HG03039 (cell line): ENCODE data around the gene DPP10.

Experiments
- ATAC-seq: cut with Tn5 transposase; IDR thresholded peaks from one replicate; pipeline ENCODE4 v1.9.1; 2021; ENCODE audit warnings: mild to moderate bottlenecking, moderate library complexity; ENCODE audit not compliant: unreplicated experiment

The DPP10 gene

DNA sequence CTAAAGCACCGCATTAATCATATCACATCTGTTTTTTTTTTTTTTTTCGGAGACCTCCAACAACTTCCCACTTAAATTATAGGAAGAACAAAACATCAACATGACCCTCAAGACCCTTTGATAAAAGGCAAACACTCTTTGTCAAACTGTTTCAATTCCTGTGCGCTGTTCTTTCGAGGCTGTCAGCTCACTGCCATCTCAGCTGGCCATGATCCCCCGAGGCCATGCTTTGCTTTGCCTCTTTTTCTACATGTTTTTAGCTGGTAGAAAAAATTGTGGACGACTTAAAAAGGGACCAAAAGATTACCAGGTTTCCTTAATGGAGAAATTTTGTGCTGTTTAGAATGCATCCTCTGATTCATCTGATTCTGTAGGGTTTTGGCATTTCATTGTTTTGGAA, 138.2 kb downstream of the DPP10 start:
- ATAC-seq = no peak

DNA sequence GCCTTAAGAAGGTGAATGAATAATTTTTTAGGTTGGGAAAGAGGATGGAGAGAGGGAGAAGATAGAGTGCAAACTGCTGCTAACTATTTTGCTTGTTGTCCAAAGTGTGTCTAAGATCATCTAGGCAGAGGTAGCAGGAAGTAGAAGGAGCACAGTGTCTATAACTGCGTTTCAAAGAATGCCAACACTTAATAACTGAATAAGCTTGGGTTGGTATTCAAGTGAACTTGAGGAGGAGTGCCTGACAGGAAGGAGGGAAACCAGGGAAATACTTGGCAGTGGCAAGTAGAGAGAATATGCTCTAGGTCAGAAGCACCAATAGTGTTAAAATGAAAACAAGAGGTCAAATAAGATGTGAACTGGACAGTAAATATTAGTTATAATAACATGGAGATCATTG, 155.9 kb downstream of the DPP10 start:
- no peak for ATAC-seq

DNA sequence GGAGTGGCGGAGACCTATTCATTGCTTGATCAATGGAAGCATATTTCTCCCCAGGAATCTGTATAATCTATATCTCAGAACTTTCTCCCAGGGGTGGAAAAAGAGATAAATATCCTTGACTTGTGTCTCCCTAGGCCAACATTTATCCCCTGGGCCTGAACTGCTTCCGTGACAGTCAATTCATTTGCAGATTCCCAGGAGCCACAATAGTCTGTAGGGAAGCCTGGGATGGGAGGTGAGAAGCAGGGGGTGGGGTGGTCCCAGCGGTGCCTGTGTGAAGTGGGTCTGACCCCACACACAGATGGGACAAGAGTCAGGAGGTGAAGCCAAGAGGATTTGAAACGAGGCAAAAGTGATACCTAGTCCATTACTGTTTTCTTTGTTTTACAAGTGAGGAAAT, 166.8 kb downstream of the DPP10 start:
- ATAC-seq = no peak

DNA sequence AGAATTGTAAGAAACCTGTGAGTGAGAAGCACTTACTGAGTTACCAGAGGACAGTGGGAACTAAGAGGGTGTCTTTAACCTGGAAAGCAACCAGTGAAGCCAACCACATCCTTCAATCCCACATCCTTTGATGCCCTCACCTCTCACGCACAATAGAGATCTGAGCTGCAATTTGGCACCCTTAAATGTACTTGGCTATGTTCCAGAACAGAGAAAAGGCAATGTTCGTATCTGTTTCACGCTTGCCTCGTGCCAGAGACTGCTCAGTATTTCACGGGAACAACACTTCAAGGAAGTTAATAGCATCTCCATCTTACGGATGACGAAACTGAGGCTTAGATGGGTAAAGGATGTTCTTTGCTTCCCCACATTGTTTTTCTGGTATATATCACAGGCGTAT, 167.4 kb downstream of the DPP10 start:
- ATAC-seq = no peak

DNA sequence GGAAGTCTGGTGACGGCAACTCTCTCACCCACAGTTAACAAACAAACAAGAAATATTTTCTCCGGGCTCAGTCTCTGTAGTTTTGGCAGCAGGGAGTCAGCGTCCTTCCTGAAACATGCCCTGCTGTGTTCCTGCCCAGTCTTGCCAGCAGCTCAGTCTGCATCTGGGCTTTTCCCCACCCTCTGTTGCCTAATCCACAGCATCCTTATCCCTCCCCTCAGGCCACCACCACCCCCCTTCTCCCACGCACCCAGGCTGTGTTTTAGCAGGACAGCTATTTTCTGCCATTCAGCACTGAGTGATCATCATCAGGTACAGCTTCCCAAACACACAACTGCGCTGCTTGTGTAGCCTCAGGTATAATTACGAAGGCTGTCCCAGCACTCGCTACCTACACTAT, 168.2 kb downstream of the DPP10 start:
- ATAC-seq = no peak

DNA sequence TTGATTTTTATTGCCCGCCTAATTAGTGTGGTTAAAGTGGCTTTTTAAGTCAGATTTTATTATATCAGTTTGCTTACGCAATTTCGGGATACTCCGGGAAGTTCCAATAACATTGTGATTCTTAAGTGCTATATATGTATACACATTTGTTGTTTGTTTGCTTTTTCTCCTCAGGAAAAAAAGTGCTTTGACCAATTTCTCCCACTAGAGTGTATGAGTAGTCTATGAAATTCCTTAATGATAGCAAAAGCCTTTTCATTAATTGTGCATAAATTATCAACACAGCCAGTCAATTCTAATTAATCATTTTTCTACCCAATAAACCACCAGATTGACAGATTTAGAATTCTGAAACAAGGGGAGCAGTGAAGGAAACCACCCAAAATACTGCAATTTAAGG, 172.2 kb downstream of the DPP10 start:
- no peak for ATAC-seq

DNA sequence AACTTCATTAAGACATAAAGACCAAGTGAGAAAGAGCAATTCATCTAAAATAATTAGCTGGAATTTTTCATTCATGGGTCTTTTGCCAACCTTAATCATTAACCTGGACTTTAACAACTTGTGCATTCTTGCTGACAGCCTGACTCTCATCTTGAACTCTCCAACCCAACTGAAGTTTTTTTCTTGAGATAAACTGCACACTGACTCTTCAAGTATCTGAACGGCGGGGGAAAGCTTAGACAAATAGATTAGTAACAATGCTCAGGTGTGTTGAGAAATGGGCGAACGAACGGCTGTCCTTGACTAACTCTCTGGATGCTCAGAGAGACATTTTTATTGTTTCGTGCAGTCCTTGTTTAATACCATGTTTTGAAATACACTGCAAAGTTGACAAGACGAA, 186.0 kb downstream of the DPP10 start:
- no peak for ATAC-seq

DNA sequence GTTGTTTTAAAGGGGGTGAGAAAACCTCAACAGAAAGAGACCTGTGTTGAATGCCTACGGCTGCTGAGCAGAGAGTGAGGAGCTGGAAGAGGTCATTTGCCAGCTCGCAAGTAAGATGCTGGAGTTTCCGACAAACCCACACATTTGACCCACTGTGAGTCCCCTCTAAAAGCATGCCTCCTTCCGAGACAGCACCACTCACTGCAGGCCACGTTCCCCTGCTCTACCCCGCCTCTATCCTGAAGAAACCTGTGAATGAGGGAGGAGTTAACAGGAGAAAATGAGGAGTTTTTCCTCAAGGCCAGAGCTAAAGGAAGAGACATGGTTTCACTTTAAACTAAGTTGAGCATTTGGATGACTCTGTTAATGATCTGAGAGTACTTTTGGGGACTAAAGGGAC, 188.7 kb downstream of the DPP10 start:
- no peak for ATAC-seq

DNA sequence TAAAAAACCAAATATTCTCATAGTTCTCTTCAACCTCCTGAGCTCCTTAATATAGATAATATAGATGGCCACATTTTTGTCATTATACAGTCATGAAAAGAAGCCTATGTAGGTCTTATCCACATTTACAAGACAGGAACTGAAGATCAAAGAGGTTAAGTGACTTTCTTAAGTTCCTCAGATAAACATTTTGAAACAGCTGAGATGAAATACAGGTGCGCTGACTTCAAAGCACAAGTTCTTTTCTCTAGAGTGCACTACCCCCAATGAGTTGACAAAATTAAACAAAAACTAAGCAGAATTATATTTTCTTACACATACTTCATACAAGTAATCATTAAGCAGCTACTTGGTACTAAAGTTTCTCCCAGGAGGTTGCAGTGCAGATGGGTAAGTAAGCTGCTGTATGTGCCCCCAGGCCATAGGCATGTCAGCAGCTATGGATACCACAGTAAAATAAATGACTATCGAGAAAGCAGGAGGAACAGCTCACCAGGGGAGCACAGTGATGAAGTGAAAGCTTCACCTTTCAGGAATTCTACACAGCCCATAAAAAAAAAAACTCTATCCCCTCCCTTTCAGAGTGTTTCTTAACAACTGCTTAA, 199.8 kb downstream of the DPP10 start:
- ATAC-seq = no peak

DNA sequence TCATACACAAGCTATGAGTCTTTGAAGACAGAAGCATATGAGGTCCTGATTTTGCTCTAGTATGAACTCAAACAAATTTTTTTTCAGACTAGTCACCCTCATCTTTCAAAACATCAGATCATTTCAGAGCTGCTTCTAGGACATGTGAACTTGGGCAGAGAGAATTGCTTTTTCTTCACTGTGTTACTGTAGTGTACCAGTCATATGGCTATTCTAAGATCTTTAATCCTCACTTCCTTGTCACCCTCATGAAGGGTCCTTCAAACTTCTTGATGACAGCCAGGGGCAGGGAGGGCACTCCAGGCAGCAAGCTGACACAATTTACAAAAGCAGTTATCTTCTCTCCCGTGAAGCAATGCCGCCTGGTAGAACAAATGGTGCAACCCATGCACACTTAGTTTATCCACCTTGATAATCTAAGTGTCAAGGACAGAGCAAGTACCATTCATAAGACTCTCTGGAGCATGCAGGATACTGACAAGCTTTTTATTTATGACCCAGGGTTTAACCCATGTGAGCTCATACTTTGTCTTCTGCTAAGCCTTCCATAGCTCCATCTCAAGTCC, 200.6 kb downstream of the DPP10 start:
- no peak for ATAC-seq

DNA sequence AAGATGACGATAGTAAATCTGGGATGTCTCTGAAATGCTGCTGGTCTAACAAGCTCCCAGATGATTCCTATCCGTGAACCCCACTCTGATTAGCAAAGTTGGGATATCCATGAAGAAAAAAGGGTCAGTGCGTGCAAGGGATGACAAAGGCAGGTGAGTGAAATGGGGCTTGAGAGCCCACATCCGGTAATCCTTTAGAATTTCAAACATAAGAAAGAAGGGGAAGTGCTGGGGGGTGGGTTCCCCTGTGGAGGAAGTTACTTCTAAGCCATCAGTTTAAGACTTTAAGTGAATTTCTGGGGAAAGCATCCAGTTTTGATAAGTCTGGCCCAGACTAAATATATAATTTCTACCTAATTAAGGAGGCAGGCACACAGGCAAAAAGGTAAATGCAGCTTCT, 209.5 kb downstream of the DPP10 start:
- no peak for ATAC-seq

DNA sequence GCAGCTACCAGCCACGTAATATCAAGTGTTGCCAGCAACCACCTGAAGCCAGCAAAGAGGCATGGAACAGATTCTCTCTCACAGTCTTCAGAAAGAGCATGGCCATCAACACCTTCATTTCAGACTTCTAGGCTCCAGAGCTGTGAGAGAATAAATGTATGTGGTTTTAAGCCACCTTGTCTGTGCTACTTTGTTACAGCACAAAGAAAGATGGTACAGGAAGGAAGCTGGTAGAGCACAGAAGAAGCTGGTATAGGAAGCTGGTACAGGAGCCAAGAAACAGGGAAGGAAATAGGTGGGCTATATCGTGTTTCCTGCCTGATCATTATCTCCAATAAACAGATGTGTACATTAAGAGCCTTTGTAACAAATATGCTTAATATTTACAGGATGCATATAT, 217.4 kb downstream of the DPP10 start:
- no peak for ATAC-seq

DNA sequence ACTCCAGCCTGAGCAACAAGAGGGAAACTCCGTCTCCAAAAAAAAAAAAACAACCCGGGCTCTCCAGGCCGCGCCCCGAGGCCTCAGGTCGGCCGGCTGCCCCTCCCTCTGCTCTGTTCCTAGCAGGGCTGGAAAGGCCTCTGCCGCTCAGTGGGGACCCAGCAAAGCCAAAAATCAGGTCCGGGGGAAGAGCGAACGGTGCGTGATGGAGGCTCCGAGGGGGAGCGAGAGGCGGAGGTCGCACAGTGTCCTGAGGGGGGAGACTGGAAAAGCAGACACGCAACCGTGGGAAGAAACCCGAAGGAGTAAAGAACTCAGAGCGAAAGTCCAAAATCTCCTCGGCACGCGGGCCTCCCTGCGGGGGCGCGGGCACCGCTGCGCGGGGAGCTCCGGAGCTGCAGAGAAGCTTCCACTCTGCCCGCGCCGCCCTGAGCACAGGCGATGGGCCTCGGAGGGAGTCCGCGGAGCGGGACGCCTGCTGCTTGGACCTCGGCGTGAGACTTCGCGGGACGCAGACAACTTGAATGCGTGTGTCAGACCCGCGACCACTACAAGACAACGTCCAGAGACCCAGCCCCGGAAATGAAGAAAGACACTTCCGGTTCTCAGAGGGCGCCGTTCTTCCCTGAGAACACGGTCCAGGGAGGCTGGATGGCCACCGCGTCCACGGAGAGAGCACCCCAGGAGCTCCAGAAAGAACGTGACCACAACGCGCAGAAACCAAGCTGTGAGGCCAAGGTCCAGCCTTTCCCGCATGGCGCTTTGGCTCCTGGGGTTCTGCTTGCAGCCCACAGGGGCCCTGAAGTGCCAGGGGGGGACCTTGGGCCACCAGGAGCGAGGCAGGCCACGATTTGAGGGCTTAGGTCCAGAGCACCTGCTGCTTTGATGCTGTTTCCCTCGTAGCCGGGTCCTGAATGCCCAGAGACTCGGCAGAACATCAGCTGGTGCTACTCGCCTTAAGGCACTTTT, 219.8 kb downstream of the DPP10 start:
- ATAC-seq = no peak

DNA sequence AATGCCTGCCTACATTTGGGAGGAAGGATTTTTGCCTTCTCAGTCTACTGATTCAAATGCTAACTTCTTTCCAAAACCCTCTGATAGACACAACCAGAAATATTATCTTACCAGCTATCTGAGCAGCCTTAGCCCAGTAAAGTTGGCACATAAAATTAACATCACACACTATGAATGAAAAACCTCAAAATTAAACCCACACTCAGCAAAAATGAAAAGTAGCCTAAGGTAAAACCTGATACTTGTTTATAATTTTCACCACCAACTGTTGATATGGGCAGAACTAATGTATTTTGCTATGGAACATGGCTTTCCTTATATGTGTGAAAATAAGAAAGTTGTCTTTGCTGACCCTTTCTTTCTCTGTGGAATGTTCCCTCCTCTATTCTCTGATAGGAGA, 226.0 kb downstream of the DPP10 start:
- ATAC-seq = no peak

DNA sequence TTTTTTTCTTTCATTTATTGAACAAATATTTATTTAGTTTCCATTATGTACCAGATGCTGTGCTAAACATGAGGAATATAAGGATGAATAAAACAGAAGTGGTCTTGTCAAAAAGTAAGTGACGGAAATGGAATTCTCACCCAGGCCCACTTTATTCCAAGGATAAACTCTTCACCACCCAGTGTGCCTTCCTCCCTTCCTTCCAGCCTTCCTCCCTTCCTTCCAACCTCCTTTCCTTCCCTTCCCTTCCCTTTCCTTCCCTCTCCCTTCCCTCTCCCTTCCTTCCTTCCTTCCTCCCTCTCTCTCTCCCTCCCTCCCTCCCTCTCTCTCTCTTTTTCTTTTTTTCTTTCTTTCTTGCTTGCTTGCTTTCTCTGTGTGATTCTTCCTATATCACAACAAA, 240.8 kb downstream of the DPP10 start:
- ATAC-seq = no peak

DNA sequence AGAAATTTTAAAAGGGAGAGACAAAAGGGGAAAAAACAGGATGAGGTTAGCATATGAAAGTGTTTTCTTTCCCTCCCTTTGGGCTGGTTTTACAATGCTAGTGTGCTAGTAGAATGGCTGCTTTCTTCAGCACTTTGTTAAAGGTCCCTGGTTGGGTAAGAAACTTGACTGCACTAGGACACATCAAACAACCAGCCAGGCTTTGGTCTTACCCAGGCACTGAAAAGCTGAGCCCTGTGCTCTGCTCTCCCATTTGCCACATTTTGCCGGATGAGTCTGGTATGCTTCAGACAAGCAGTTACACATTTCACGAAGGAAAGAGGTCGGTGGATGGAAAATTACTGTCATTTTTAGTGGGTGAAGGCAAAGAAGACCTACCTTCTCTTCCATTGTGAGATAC, 242.0 kb downstream of the DPP10 start:
- ATAC-seq = no peak

DNA sequence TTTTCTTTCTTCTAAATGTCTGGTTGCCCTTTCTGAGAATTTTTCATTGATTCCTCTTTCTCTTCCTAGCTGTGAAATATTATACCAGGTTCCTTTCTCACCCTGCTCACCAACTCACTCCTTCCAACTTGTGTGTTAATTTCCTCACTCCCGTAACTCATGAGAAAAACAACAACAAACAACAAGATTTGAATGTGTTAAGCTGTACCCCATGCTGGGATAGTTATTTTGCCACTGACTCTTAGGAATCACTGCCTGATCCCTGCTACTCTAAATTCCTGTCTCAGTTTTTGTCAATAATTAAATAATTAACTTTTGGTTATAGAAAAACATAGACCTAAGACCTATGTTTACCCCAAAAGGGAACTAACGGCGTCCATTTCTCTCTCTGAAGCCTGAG, 242.7 kb downstream of the DPP10 start:
- ATAC-seq = no peak

DNA sequence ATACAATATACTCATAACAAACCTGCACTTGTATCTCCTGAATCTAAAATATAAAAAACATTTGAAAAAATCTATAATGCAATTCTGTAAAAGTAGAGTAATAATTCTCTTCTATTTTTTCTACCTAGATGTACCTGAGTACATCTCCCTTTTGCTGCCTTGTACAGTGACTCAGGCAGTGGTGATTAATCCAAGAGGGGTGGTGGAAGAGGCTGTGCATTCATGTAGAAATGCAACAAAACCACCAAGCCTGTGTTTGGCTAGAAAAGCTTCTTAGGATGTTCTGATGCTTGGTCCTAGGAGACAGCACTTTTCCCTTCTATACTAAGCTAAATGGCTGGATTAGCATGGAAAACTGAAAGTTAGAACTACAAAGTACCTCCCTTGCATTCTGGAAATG, 245.8 kb downstream of the DPP10 start:
- no peak for ATAC-seq

DNA sequence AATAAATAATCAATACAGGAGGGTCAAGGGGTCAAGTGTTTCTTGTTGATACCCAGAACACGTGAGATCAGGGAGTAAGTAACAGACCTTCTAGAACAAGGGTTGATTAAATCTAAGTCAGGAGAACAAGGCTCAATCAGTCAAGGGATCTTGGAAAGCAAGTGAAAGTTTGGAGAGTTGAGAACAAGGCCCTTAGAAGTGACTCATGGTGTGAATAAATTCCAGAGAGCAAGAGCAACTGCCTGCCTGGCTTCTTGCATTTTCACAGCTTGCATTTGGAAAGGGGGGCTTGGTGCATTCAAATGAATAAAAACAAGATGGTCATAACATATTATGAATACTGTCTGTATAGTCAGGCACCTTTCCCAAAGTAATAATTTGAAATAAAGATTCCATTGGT, 256.1 kb downstream of the DPP10 start:
- ATAC-seq = no peak

DNA sequence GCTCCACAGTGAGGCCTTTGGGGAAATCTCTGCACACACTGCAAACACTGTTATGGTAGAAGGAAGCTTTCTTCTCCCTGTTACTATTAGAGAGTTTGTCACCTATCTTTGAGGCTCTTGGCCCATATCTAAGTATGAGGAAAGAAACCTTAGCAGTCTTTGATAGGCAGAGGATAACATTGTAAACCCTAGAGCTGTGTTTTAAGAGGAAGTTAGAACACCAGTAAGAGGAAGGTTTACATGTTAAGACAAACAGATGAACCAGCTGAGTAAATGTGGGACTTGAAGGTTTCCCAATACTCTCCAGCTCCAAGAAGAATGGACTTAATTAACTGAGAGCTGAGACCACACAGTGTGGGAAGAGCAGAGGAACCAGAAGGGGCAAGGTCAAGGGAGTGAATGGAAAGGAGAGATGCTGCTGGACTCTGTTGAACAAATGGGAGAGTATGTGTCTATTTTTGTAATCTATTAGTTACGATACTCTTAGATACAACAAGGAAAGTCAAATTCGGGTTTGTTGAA, 257.0 kb downstream of the DPP10 start:
- no peak for ATAC-seq

DNA sequence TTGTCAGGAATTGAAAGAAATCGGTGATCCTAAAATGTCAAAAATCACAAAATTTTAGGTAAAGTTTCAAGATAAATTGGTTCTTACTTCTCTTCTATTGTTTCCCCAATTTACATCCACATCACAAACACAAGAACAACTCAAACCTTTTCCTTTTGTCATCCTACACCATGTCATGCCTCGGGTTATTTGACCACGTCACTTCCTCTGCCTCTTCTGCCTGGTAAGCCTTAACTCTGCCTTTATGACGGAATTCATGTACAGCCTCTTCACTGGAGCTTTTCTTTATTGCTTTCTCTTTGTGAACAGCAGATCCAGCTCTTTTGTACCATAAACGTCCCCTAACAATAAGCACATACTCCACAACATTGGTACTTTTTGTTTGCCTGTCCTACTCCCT, 258.0 kb downstream of the DPP10 start:
- no peak for ATAC-seq
